Measurements from ENCODE around the gene NRP2.

NRP2 gene

DNA sequence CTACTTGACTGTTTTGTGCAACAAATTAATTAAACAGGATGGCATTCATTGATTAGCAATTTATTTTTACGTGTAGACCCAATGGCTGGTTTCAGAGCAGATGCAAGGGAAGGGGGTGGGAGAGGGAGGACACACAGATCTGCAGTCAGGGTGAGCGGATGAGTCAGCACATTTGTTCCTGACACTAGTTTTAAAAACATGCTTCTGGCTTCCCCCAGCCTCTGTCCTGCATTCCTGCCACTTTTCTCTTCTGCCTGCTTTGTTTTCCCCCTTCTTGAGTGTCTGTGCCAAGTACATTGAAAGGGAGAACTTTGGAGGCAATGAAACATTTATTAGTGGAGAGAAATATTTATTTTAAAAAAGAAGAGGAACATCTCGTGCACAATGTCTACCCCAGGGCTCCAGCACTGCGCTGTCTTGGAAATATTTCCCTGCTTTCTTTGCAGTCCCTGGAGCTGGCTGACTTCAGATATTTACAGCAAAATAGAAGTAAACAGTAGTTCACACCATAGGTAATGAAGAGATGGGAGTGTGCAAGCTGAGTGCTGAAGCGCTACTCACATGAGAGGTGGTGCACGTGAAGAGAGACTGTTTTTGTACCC, 52.2 kb downstream of the NRP2 start:
- no peak for DNase-seq

DNA sequence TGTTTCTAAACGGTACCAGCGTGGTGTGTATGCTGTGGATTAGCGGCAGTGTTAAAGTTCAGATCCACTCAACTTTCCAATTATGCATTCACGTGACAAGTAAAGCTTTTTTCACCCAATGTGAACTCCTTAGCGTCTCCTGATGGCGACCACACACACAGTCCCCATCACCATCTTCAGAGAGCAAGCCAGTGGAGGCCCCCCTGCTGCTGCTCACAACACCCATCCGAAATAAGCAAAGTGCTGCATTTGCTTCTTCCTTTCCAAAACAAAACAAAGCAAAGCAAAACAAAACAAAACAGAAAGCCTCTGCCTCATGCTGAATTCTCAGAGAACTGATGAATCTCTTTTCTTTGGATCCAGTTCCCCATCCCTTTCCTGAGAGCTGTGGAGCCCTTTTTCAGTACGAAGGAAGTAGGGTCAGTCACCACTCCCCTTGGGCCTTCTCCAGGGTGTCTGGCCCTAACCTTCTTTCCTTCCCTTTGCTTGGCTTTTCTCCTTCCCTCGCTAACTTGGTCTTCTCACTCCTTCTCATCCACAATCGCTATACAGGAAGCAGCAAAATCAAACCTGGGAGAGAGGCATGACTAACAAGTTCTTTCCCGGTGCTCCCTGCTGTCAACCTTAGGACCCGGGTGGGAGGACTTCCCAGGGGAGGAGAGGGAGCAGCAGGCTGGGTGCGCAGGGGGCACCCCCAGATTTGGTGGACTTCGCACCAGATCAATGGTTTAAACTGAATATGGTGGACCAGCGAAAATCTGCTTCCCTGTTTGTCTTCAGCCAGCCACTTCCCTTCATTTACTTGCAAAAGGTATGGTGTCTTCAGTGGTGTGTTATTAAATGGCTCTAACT, 56.0 kb downstream of the NRP2 start:
- DNase-seq: no peak

DNA sequence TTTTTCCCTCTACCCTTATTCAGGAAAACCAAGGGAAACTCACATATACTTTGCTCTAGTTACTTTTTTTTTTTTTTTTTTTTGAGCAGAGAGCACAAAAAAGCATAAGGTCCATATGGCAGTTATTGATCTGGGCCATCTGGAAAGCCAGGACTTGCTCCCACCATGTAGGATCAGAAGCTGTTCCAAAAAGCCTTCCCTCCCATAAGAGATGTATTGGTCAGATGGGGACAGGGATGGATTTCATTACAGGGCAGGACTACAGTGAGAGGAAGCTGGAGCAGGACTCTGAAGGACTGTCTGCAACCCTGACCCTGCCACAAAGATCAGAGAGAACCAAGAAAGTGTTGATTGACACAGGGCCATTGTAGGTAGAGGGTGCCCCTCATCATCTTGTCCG, 57.3 kb downstream of the NRP2 start:
- DNase-seq: no peak

DNA sequence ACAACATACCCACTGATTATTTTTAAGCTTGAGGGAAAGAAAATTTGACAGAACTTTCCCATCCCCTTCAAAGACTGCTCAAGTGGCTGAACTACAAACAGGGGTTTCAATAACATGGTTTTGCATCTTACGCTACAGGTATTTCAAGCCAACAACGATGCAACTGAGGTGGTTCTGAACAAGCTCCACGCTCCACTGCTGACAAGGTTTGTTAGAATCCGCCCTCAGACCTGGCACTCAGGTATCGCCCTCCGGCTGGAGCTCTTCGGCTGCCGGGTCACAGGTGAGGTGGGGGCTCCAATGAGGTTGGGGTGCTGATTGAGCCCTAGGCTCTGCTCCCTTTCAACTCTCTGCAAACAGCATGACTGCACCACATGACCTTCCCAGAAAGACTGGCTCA, 58.1 kb downstream of the NRP2 start:
- DNase-seq: no peak

DNA sequence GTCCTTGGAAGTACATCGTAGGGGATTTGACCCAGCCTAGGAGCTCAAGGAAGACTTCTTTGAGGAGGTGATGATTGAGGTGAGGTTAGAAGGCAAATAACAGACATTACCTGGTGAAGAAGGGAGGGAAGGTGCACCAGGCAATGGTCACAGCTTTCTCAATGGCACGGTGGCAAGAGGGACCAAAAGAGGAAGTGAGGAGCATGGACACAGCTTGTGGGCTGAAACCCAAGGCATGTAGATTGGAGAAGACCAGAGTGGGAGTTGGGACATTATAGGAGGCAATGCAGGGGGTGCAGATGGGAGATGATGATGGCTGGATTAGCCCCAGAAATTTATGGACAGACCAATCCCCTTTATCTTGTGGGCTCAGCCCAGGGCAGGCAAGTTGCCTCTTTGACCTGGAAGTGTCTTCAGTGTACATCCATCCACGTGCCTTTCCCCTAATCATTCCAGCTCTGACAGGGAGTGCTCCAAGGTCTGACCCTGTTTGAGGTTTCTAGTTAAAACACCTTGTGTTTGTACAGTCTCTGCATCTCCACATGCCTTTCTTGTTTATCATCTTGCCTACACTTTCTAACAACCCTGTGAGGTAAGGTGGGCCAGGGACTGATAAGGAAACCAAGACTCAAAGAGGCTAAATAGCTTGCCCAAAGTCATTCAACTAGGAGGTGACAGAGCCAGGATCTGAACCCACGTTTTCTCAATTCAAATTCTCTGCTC, 59.1 kb downstream of the NRP2 start:
- DNase-seq: no peak

DNA sequence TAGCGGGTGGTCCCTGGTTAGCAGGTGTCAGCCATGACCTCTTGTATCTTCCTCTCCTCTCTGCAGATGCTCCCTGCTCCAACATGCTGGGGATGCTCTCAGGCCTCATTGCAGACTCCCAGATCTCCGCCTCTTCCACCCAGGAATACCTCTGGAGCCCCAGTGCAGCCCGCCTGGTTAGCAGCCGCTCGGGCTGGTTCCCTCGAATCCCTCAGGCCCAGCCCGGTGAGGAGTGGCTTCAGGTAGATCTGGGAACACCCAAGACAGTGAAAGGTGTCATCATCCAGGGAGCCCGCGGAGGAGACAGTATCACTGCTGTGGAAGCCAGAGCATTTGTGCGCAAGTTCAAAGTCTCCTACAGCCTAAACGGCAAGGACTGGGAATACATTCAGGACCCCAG, 60.8 kb downstream of the NRP2 start:
- DNase-seq: no peak

DNA sequence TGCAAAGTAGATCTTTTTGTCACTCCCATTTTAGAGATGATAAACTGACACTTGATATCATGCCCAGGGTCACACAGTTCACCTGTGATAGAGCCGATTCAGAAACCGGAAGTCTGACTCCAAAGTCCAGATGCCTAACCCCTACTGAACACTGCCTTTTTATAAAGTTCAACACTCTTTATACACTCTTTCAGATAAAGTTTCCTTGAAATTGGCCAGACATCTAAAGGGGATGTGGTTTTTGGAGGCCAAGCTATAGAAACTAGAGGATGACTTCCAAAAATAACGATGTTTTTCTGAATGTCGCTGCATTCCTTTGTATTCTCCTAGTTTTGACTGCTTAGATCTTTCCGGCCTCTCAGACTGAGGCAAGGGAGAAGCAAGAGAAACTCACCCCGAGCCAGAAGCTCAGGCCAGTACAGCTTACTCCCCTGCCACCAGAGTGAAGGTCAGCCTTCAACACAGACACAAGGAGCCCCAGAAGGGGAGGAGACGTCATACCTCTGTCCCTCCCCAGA, 61.8 kb downstream of the NRP2 start:
- no peak for DNase-seq

DNA sequence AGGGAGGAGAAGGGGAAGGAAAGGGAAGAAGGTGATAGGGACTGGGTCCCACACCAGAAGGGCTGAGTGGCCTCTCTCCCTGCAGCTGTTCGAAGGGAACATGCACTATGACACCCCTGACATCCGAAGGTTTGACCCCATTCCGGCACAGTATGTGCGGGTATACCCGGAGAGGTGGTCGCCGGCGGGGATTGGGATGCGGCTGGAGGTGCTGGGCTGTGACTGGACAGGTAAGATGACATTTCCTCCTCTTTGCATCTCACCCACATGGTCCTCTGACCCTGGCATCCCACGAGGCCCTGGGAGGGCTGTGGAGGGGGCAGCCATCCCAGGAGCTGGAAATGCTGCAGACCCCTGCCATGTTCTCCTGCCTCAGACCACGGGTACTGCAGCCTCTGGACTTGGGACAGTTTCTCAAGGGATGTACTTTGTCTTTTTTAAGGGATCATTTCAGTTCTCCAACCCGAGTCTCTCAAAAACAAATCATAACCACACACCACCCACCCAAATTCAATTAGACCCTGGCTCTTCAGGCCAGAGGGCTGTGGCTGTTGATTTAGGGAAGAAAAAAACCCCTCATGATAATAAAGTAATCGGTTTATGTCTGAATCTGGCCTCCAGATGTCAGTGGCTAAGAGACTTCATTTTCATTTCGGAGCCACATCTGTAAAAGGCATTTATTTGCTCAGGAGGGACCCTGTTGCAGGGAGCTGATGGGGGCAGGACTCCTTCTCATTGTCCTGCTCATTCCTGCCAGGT, 63.5 kb downstream of the NRP2 start:
- no peak for DNase-seq

DNA sequence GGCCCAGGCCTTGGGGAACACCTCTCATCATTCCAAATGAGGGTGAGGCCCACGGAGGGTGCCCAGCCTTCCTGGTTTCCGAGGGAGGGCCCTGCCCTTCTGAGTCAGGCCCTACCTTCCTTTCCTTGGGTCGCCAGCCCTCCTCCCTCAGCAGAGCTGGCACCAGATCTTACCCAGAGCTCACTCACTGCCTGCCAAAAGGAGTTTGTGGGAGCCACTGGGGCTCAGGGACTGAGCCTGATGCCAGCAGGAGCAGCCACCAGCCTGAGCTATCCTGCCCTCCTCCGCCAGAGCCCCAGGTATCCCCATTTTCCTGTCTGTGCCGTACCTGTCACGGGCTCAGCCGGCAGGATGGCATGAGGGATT, 64.1 kb downstream of the NRP2 start:
- DNase-seq: no peak

DNA sequence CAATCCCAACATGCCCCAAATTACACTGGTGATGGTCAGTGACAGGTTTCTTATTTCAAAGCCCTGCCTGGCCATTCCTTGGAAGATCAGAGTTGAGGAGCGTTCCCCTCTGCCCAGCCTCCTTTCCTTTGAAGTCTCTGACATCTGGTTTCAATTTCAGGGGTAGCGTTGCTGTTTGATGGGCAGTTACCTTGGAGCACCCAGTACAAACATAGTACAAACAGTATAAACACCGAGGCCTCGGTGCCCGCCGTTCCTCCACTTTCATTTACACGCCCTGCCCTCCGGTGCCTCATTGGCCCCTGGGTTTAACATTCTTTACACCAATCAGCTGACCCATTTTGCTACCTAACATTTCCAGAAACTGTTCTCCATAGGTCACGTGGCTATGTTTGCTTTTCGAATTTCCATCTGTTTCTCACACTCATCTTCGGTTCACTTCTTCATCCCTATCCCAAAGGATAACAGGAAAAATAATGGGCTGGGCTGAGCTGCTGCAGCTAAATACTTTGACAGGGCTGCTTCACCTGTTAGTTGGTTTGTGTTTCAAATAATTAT, 65.6 kb downstream of the NRP2 start:
- DNase-seq: no peak

DNA sequence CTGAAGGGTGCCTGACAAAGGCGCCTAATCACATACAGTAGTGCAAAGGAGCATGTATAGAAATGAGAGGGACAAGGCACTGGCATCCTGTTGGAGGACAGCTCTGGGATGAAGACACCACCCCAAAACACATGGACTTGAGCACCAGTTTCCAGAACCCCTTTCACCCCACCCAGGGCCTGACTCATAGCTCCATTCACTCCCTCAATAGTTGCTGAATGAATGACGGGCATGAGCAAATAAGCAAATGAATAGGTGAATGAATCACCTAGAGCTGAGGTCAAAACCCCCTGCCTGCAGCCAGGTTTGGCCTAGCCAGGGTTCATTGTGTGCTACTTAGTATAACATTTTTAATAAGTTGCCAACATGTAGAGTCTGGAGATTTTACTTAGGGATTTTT, 66.3 kb downstream of the NRP2 start:
- DNase-seq: no peak

DNA sequence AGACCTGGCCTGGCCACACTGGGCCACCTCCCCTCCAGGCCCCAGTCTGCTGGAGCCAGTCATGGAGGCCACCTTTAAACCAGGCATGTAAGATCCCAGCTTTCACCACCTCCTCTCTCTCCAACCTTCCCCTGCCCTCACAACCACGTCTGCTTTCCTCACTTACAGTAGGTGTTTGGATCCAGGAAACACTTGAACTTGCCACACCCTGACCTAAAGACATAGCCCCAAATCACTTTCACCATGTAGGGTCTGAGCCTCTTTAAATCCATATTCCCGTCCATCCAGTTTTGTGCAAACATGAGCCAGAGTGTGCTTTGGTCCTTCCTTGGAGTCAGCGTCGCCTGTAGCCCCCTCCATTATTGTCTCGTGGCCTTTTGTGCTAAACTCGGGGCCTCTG, 66.8 kb downstream of the NRP2 start:
- DNase-seq: no peak

DNA sequence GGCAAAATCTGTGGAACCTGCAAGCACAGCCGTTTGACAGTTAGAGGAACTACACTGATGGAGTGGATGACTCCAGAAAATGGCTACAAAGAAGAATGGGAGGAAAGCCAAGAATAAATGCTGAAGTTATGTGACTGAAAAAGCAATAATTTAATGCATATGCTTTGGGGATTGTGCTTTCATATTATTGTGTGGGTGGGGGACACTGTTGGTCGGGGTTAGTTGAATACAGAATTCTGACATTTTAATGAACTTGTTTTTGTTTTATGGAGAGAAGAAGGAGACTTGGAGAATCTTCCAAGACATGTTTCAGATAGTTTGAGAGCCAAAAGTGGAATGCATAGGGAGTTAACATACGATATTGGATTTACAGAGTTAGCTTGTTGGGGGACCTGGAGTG, 68.5 kb downstream of the NRP2 start:
- DNase-seq: no peak

DNA sequence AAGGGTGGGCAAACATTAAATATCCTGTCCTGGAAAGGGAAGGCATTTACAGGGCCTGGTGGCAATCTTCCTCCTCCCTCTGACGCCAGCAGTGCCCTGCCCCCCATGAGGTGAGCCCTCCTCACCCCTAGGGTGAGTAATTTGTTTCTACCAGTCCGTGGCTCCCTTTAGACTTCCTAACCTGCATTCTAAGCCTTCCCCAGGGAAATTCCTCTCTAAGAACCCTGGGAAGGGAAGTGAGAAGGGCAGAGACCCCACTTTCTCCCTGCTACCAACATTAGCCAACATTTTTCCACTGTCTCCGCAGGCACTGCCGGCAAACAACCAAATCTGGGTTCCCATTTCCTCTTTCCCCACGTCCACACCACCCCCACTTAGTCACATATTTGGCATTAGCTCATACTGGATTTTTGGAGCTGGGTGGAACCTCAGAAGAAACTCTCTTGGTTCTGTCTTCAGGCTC, 69.3 kb downstream of the NRP2 start:
- DNase-seq: no peak

DNA sequence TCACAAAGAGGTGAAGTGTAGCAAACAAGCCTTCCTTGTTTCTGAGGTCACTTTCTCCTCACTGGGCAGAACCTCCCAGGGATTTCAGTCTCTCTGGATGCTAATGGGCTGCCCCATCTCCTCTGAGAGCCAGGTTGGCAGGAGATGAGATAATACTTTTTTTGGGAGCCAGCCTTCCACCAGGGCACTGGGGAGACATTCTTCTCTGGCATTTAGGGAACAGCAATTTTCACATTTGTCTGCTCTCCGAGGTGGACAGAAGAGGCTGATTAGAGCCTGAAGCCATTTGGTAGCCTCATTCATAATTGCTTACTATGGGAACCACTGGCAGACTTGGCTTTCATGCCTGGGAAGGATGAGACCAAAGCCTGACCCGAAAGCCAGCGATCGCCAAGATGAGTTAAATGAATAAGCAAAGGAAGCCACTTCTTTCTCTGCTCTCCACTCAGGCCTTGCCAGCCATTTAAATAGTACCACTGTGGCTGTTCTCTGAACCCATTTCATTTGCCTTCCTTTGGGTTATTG, 70.1 kb downstream of the NRP2 start:
- no peak for DNase-seq

DNA sequence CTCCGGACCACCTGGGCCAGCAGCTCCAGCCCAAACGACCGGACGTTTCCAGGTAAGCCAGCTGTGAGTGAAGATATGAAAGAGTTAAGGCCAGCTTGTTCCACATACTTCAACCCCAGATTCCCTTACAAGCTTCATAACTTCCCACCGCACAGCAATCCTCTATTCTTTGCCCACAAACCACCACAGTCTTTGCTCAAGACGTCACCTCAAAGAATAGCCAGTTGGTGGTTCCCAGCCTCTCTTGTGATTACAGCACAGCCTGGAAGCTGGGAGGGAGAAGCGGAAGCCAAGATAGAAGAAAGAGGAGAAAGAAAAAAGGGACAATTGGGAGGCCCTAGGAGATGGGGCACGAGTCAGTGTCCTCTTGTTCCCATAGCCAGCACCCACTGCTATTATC, 70.6 kb downstream of the NRP2 start:
- no peak for DNase-seq

DNA sequence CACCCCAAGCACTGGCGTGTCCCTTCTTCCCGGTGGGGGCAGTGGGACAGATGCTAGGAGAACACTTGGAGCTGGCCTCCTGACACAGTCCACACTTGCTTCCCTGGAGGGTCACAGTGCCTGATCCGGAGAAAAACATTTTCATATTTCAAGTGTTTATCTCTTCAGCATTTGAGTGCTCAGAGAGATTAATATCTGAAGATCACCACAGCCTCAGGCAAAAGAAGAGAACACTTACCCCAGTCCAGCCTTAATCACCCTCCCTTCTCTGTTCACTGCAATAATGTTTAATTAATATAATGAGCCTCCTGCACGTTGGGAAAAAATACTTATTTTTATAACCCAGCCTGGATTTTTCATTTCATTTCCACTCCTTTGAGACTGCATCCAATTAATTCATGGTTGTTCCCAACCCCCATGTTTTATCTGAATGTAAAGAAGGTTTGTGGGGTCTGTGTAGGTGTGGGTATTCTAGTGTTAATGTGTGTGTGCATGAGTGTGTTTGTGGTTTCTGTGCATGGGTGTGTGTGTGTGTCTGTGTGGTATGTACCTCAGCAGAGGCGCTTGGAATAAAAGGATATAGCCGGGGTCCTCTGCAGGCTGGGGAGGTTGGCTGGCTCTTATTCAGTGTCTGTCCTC, 72.1 kb downstream of the NRP2 start:
- DNase-seq: no peak

DNA sequence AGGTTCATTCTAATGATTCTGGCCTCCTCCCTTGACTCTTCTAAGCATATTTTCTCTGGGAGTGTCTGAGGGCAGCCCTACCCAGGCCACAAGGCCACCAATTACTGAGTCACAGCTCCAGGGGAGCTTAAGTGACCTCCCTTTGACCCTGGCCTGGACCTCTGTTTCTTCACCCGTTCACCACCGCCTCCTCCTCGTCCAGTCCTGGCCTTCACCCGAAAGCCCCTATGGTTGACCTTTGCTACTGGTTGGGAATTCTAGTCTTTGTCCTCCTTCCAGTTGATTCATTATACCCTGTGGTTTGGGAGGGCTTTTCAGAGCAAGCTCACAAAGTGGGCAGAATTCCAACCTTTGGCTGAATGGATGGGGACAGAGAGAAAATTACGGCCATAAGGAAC, 72.6 kb downstream of the NRP2 start:
- no peak for DNase-seq

DNA sequence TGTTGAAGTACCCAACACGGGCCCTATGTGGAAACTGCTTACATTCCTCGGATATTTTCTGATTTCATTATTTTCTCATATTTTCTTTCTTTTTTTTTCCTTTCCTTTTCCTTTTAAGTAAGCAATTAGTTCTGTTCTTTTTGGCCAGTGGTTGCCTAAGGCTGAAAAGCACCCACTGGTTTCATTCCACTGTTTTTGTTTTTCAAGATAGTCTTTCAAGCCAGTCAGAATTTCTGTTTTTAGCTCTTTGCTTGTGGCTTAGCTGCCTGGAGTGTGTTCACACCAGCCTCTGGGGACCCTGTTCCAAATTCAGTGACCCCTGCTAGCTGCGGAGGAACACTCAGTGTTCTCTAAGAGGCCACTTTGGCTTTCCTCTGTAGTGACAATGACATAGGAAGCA, 73.6 kb downstream of the NRP2 start:
- no peak for DNase-seq

DNA sequence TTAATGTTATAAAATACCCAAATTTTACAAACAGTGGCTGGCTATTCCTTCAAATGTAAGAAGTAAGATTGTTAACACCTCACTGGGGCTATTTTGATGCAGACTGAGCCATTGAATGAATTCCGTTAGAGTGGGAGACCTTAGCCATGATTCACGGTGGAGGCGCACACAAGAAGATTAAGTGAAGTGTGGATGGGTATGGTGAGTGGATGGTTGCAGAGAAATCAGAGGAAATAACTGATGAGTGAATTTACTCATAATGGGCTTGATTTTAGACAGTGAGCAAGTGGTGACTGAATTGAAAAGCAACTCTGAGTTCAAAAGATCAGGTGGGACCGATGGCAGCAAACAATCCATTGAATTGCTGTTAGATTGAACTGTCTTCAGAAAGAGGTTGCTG, 75.0 kb downstream of the NRP2 start:
- no peak for DNase-seq

DNA sequence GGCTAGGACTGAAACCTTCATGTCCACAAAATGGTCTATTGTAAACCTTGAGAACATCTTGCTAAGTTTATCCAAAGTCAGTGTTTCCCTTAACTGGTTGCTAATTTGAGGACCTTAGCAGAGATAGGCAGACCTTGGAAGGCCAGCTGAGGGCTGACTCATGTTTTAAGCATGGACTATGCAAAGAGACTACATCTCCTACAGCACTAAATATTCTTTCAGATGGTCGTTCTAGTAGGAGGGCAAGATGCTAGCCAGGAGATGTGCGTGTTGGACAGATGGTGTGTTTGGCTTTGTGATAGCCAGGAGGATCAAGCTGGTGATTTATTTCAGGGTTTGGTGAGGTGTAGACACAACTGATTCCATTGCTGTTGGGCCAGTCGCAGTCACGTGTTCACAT, 75.8 kb downstream of the NRP2 start:
- DNase-seq: no peak

DNA sequence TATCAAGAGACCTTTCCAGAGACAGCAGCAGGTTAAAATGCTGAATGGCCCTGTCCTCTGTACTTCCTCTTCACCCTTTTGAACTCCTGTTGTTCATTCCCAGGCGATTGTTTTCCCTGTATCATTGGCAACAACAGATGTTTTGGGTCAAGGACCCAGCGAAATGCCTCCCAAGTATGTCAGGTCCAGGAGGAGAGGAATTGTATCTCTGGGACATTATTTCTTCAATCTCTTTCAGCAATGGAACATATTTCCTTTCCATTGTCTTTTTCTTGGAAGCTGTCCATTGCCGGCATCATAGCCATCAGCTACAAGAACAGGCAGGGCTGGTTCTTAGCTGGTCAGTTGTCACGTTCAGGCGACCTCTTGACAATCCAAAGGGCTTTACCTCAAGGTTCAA, 76.2 kb downstream of the NRP2 start:
- no peak for DNase-seq
